ENCODE results near the gene TRIM28.
"Not testable (repeated sequence)": the region's sequence is repeated elsewhere in the genome, so short reads cannot be mapped to it uniquely, and the experiment has no call there.

The TRIM28 gene

GRCh38 chr19:58519087-58519354 lies 24.8 kb upstream of the TRIM28 start:
- DNase-seq (ENCODE audit: low read depth in 2 of 2) = peak in 1 of 2 donors; percentile 43

DNA sequence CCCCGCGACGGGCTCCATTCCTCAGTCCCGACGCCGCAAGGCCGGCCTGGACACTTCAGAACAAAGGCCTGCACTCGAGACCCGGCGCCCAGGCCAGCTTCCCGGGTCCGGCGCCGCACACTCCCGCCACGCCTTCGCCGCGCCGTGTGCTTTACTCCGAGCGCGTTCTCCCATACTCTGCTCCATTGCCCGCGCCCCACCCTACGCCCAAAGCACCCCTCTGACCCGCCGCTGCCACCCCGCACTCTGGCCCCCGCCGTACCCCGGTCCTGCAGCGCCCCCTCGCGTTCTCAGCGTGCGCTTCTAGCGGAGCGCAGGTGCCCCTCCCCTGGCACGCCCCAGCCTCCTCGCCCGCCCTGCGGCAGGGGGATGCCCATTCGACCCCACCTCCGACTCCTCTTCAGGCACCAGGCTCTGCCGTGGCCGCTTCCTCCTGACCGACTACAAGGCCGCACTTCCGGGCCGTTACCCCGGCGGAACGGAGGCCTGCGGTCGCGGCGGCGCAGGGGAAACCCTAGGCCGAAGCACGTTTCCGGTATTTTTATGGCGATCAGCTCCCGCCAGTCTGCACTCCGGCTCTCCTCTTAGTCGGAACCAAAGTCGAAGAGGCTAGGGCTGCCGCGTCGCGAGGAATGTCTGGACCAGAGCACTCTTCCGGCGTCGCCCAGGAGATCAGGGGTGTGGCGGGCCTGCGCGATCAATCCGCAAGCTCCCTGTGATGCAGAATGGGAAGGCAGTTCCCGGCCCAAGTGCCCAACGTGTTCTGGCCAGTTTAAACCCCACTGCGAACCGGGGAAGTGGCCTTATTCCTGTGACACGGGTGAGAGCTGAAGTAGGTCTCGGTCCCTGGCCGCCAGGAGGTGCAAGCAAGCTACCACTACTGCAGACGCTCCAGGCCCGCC lies 24.3 kb upstream of the TRIM28 start, which contains the start of gene ZBTB45:
TSS of gene ZBTB45 (minus strand) at position 456 of the 902 bp plus-strand sequence. CDS start 2,137 bp downstream, outside the sequence.
- peak; percentile 84 to 88 for DNase-seq (ENCODE audit: low read depth in 2 of 2)

GRCh38 chr19:58520257-58520599 lies 23.6 kb upstream of the TRIM28 start:
- no peak for DNase-seq (ENCODE audit: low read depth in 2 of 2)

DNA sequence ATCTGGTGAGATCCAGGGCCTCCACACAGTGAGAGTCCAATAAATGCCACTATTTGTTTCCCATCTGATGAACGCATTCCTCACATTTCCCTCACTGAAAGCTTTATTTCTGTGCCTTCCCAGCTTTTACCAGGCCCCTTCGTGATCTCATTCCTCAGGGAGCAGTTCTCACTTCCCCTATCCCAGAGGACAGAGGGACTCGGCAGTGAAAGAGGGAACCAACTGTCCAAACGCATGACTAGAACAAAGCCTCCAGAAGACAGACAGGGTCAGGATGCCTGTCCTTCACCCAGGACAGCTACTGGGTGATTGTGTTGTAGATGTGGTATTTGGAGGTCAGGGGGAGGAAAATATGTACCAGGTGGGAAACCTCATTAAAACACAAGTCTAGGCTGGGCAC lies 22.2 kb upstream of the TRIM28 start:
- no peak for DNase-seq (ENCODE audit: low read depth in 2 of 2)

GRCh38 chr19:58522709-58523108 lies 21.2 kb upstream of the TRIM28 start:
- no peak for DNase-seq (ENCODE audit: low read depth in 2 of 2)

GRCh38 chr19:58529405-58529804 lies 14.5 kb upstream of the TRIM28 start:
- DNase-seq (ENCODE audit: low read depth in 2 of 2) = no peak

- DNase-seq (ENCODE audit: low read depth in 2 of 2) = no peak
These were observed 12.6 kb upstream of the TRIM28 start for GRCh38 chr19:58531034-58531840.

GRCh38 chr19:58535857-58536256 lies 8.0 kb upstream of the TRIM28 start:
- no peak for DNase-seq (ENCODE audit: low read depth in 2 of 2)

- DNase-seq (ENCODE audit: low read depth in 2 of 2) = no peak
These were observed 6.7 kb upstream of the TRIM28 start for GRCh38 chr19:58536852-58537798.

- no peak for DNase-seq (ENCODE audit: low read depth in 2 of 2)
These were observed 5.4 kb upstream of the TRIM28 start for GRCh38 chr19:58538257-58539168.

GRCh38 chr19:58539169-58539559 lies 4.7 kb upstream of the TRIM28 start:
- DNase-seq (ENCODE audit: low read depth in 2 of 2) = not testable (repeated sequence)

GRCh38 chr19:58542641-58543372 lies 1.1 kb upstream of the TRIM28 start:
- not testable (repeated sequence) for DNase-seq (ENCODE audit: low read depth in 2 of 2)

GRCh38 chr19:58544591-58545285 lies 874 bp downstream of the TRIM28 start:
- peak in 1 of 2 donors; percentile 60 for DNase-seq (ENCODE audit: low read depth in 2 of 2)

- DNase-seq (ENCODE audit: low read depth in 2 of 2) = no peak
These were observed 1.6 kb downstream of the TRIM28 start for GRCh38 chr19:58545286-58546018.

DNA sequence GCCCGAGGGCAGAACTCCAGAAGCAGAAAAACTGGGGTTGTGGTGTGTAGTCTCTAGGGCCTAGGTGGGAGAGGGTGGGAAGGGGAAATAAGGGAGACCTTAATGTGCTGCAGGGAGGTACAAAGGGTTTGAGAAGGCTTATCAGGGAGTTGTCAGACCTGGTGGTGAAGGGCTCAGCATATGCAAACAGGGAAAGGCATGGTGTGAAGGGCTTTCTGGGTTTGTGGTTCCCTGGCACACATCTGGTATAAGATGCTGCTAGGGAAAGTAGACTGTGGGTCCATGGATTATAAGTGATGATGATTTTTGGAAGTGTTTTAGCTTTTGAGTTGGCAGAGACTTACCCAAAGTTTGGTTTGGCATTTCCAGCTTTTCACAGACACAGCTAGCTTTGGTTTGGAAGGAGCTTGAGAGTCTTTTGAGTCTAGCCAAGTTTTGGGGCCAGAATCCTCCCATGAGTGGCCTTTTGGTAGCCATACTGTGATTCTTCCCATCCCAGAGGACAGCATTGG lies 2.2 kb downstream of the TRIM28 start:
- DNase-seq (ENCODE audit: low read depth in 2 of 2) = no peak

DNA sequence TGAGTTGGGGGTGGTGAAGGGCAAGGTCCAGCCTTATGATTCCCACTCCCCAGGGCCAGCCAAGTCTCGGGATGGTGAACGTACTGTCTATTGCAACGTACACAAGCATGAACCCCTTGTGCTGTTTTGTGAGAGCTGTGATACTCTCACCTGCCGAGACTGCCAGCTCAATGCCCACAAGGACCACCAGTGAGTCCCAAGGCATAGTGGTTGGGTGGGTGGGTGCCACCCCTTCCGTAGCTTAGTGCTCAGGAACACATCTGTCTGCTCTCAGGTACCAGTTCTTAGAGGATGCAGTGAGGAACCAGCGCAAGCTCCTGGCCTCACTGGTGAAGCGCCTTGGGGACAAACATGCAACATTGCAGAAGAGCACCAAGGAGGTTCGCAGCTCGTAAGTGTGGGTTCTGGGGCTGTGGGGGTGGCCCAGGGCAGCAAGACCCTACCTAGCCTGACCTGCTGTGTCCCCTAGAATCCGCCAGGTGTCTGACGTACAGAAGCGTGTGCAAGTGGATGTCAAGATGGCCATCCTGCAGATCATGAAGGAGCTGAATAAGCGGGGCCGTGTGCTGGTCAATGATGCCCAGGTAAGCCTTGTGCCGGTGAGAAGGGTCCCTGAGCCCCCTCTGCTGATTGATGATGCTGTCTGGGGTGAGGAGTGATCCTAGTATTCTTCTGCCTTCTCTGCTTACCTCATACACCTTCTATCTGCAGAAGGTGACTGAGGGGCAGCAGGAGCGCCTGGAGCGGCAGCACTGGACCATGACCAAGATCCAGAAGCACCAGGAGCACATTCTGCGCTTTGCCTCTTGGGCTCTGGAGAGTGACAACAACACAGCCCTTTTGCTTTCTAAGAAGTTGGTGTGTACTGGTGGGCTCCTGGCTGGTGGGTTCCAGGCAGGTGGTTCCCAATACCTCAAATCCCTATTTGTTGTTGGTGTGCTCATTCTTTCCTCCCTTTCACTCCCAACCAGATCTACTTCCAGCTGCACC lies 3.8 kb downstream of the TRIM28 start:
- DNase-seq (ENCODE audit: low read depth in 2 of 2) = no peak
